Endothelial cell of umbilical vein (primary cell): Measurements from ENCODE around the gene TLR6. TPM values are rescaled to one million over a fixed set of nuclear protein-coding genes. Genes with fewer than 3 reads are reported as not detected.
"Not testable (repeated sequence)": the region's sequence is repeated elsewhere in the genome, so short reads cannot be mapped to it uniquely, and the experiment has no call there.

Experiments
- BruUV-seq: library from RNA; stranded (reverse); fragments of 400-500 nt; replicated peaks from 2 replicates; lab custom pipeline; 2021; lab: Mats Ljungman, UMichigan
- CTCF ChIA-PET: fragments of 300-600, 350-600 bp; sonication (Branson Sonifier 250); formaldehyde crosslinking; loops from one replicate; lab custom pipeline; 2021; ENCODE audit warnings: antibody characterized with exemption, inconsistent platforms; lab: Charles Lee
- POLR2A ChIA-PET: fragments of 300-600, 350-600 bp; sonication (Branson Sonifier 250); formaldehyde crosslinking; loops from one replicate; lab custom pipeline; 2021; ENCODE audit warnings: antibody characterized with exemption, inconsistent platforms; lab: Charles Lee
- DNase-seq: peaks from one replicate; pipeline ENCODE4 v3.0.0-alpha.2; 2011; ENCODE audit warnings: low read depth, low spot score
- FAIRE-seq: peaks from 2 replicates; lab custom pipeline; 2011; peaks lifted over from hg19 to GRCh38; lab: Jason Lieb, UNC
- H2AFZ ChIP-seq: 2 replicates; pipeline ENCODE4 v1.6.0; 2012; ENCODE audit warnings: low read depth, low read length, control low read depth, inconsistent platforms
- H3K27ac ChIP-seq: 2 replicates; pipeline ENCODE4 v1.5.1; 2011; ENCODE audit warnings: low read depth, mild to moderate bottlenecking, control low read depth, low read length, moderate library complexity; ENCODE audit not compliant: insufficient read depth
- H3K27me3 ChIP-seq, 2 experiments: 2 replicates each; pipeline versions ENCODE4 v1.6.0 to v1.6.1; 2011; ENCODE audit warnings: low read length in 2 of 2, mixed read lengths in 1 of 2; ENCODE audit not compliant: control insufficient read depth in 2 of 2, insufficient read depth in 2 of 2
- H3K36me3 ChIP-seq, 2 experiments: 2 replicates in 1 of 2; 3 replicates in 1 of 2; pipeline ENCODE4 v1.5.1; 2011; ENCODE audit warnings: low read length in 2 of 2, mild to moderate bottlenecking in 1 of 2, moderate library complexity in 1 of 2; ENCODE audit not compliant: control insufficient read depth in 2 of 2, insufficient read depth in 2 of 2; ENCODE audit errors: extremely low read depth in 1 of 2
- H3K4me1 ChIP-seq: 3 replicates; pipeline ENCODE4 v1.5.1; 2011; ENCODE audit warnings: mild to moderate bottlenecking, low read length; ENCODE audit not compliant: control insufficient read depth, insufficient read depth; ENCODE audit errors: extremely low read depth
- H3K4me2 ChIP-seq: 2 replicates; pipeline ENCODE4 v1.6.1; 2011; ENCODE audit warnings: low read length, control low read depth, mixed read lengths; ENCODE audit not compliant: insufficient read depth
- H3K4me3 ChIP-seq, 3 experiments: fragments of 200-600 bp in 1 of 3; sonication (generic), shearing (Covaris generic) in 1 of 3; replicated peaks in 1 of 3; 2 replicates each; pipeline ENCODE4 v1.5.1; 2011 to 2016; ENCODE audit warnings: control low read depth in 3 of 3, low read length in 3 of 3, mild to moderate bottlenecking in 2 of 3, inconsistent platforms in 1 of 3, low read depth in 1 of 3, moderate library complexity in 1 of 3; ENCODE audit not compliant: insufficient read depth in 1 of 3
- H3K79me2 ChIP-seq: 2 replicates; pipeline ENCODE4 v1.6.0; 2012; ENCODE audit warnings: low read length, inconsistent platforms; ENCODE audit not compliant: control insufficient read depth, insufficient read depth
- H3K9ac ChIP-seq: replicated peaks from 2 replicates; pipeline ENCODE3; 2011; ENCODE audit warnings: low read length, control low read depth; ENCODE audit not compliant: insufficient read depth; ENCODE audit errors: extremely low read depth
- H3K9me1 ChIP-seq: replicated peaks from 3 replicates; pipeline ENCODE4 v1.6.0; 2011; ENCODE audit warnings: mild to moderate bottlenecking, low read length; ENCODE audit not compliant: control insufficient read depth, insufficient read depth; ENCODE audit errors: extremely low read depth
- H3K9me3 ChIP-seq: replicated peaks from 2 replicates; pipeline ENCODE4 v1.5.1; 2012; ENCODE audit warnings: low read length, inconsistent platforms; ENCODE audit not compliant: control insufficient read depth, insufficient read depth
- H4K20me1 ChIP-seq: replicated peaks from 2 replicates; pipeline ENCODE3; 2011; ENCODE audit warnings: mild to moderate bottlenecking, low read length; ENCODE audit not compliant: control insufficient read depth, insufficient read depth; ENCODE audit errors: extremely low read depth
- CTCF ChIP-seq, 2 donors: IDR thresholded peaks; 1 replicate in 1 of 2; 2 replicates in 1 of 2; pipeline ENCODE4 v1.5.1; 2011; ENCODE audit warnings: low read length in 2 of 2, mild to moderate bottlenecking in 2 of 2, moderate library complexity in 2 of 2, control low read depth in 1 of 2, inconsistent platforms in 1 of 2, low read depth in 1 of 2; ENCODE audit not compliant: insufficient read depth in 1 of 2; ENCODE audit errors: extremely low read depth in 1 of 2
- EZH2 ChIP-seq: IDR thresholded peaks from 2 replicates; pipeline ENCODE4 v1.6.1; 2012; ENCODE audit warnings: borderline replicate concordance, low read depth, mild to moderate bottlenecking, moderate library complexity, low read length, inconsistent platforms; ENCODE audit not compliant: severe bottlenecking
- FOS ChIP-seq: IDR thresholded peaks from 2 replicates; pipeline ENCODE4 v1.6.1; 2011; ENCODE audit warnings: mild to moderate bottlenecking, low read length, moderate library complexity, borderline replicate concordance; ENCODE audit not compliant: insufficient read depth
- GATA2 ChIP-seq: IDR thresholded peaks from 2 replicates; pipeline ENCODE4 v1.7.0; 2011; ENCODE audit warnings: low read depth, mild to moderate bottlenecking, moderate library complexity, mixed read lengths, low read length; ENCODE audit not compliant: insufficient read length, insufficient read depth
- JUN ChIP-seq: IDR thresholded peaks from 2 replicates; pipeline ENCODE4 v1.6.1; 2011; ENCODE audit warnings: borderline replicate concordance, low read depth; ENCODE audit not compliant: insufficient read length, insufficient read depth
- MAX ChIP-seq: IDR thresholded peaks from 2 replicates; pipeline ENCODE4 v1.6.1; 2011; ENCODE audit not compliant: insufficient read depth, insufficient read length
- MYC ChIP-seq: IDR thresholded peaks from one replicate; pipeline ENCODE4 v1.6.1; 2011; ENCODE audit warnings: mild to moderate bottlenecking, low read depth, low read length
- POLR2A ChIP-seq: IDR thresholded peaks from 2 replicates; pipeline ENCODE4 v1.6.1; 2012; ENCODE audit warnings: low read depth, mild to moderate bottlenecking, control low read depth, low read length
- POLR2AphosphoS5 ChIP-seq: IDR thresholded peaks from 2 replicates; pipeline ENCODE4 v1.6.1; 2012; ENCODE audit warnings: low read depth, mild to moderate bottlenecking, control low read depth, low read length, moderate library complexity; ENCODE audit not compliant: insufficient read depth
- dilution Hi-C: fragments of 300-500 bp; cut with MboI; formaldehyde crosslinking; loops from one replicate; pipeline ENCODE4 v1.15.0; 2019; ENCODE audit warnings: low sequenced_read_pairs; ENCODE audit not compliant: extremely low pct_ligation_motif_present
- intact Hi-C: fragments of 100-400 bp; cut with micrococcal nuclease; formaldehyde crosslinking; loops from one replicate; pipeline ENCODE4 v1.10.0; 2022
- polyA plus RNA-seq, 4 experiments: library from polyadenylated mRNA; depleted of rRNA in 3 of 4; stranded (reverse) in 3 of 4; unstranded in 1 of 4; fragments of >200 nt; gene quantifications; 2 replicates each; pipeline versions ENCODE4 v1.2.1 to v1.2.3, GENCODE V29; 2011 to 2012; ENCODE audit warnings: missing spikeins in 1 of 4
- total RNA-seq: library from RNA; stranded (reverse); gene quantifications from 2 replicates; pipeline ENCODE4 v1.2.3, GENCODE V29; 2021

TLR6 gene
- total and polyA plus RNA-seq, 2 donors (not counting 3 experiments of a cell fraction or from before 2014, with no cell fraction given), result 0.19 to 1.7 TPM

DNA sequence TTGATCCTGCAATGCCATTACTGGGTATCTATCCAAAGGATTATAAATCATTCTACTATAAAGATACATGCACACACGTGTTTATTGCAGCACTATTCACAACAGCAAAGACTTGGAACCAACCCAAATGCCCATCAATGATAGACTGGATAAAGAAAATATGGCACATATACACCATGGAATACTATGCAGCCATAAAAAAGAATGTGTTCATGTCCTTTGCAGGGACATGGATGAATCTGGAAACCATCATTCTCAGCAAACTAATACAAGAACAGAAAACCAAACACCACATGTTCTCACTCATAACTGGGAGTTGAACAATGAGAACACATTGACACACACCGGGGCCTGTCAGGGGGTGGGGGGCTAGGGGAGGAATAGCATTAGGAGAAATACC, 78.7 kb downstream of the TLR6 start:
- H3K36me3 ChIP-seq, H3K9me3 ChIP-seq, FAIRE-seq, BruUV-seq, H4K20me1 ChIP-seq, H3K4me3 ChIP-seq, H3K4me1 ChIP-seq, H2AFZ ChIP-seq, H3K79me2 ChIP-seq, H3K9me1 ChIP-seq, CTCF ChIA-PET, H3K9ac ChIP-seq, POLR2A ChIA-PET, H3K4me2 ChIP-seq, H3K27ac ChIP-seq, DNase-seq, dilution Hi-C loops, intact Hi-C loops: not testable (repeated sequence)
- H3K27me3 ChIP-seq, result peaks cover 9 to 12% of the 10 kb centered on the region in 2 experiments

- intact Hi-C loops, result no loop called here
- Histone ChIP-seq H3K27ac (no peak overlapping the region), H3K9ac (no peak overlapping the region), H3K9me1 (no peaks in the 10 kb centered on the region), H3K9me3 (no peaks in the 10 kb centered on the region), H3K4me1 (no peaks in the 10 kb centered on the region), H3K4me2 (no peak overlapping the region), H2AFZ (no peak overlapping the region), H3K36me3 (no peaks in the 10 kb centered on the region), H4K20me1 (no peaks in the 10 kb centered on the region), H3K4me3 (no peak overlapping the region), H3K79me2 (no peaks in the 10 kb centered on the region), H3K27me3 (peaks cover 9 to 15% of the 10 kb centered on the region in 2 experiments)
- ChIA-PET POLR2A (no interaction called here), CTCF (no interaction called here)
- BruUV-seq, result no TSS peak
- dilution Hi-C loops, result no loop called here
- TF ChIP-seq MYC, result no peak
- TF ChIP-seq MAX, result no peak
- no peak for TF ChIP-seq JUN
- no peak for TF ChIP-seq POLR2AphosphoS5
- TF ChIP-seq EZH2, result no peak
- no peak for TF ChIP-seq GATA2
- no peak for TF ChIP-seq CTCF (IDR thresholded peaks at IDR 0.05; ENCODE audit: extremely low read depth in 1 of 2, insufficient read depth in 1 of 2, low read depth in 1 of 2, low read length in 2 of 2)
- TF ChIP-seq FOS, result no peak
- TF ChIP-seq POLR2A, result no peak
- no peak for DNase-seq
- FAIRE-seq, result no peak
Measured at GRCh38 chr4:38775326-38775725, 81.3 kb downstream of the TLR6 start.
